Stimulated activated effector memory CD8-positive, alpha-beta T cell treated with anti-CD3 and anti-CD28 coated beads, Interleukin-12 subunit alpha, Interleukin-12 subunit beta, amount 100 ng/mL, for 72 hours (primary cell): ENCODE results near the gene GOLPH3.

Experiments used
- ATAC-seq: fragments of 150-1000 bp; cut with Tn5 transposase; 2 replicates; pipeline ENCODE4 v1.10.0; 2021
- DNase-seq, 2 donors: peaks; one replicate each; pipeline ENCODE4 v3.0.0; 2021 to 2022; ENCODE audit warnings: low spot score in 2 of 2
- H3K27ac Mint-ChIP-seq: one replicate; pipeline ENCODE4 v1.8.0; 2022; ENCODE audit warnings: mild to moderate bottlenecking, mixed read lengths
- H3K36me3 Mint-ChIP-seq: one replicate; pipeline ENCODE4 v1.8.0; 2022; ENCODE audit warnings: mild to moderate bottlenecking, mixed read lengths
- H3K4me1 Mint-ChIP-seq: one replicate; pipeline ENCODE4 v1.8.0; 2022; ENCODE audit warnings: mixed read lengths
- H3K4me3 Mint-ChIP-seq: one replicate; pipeline ENCODE4 v1.8.0; 2022; ENCODE audit warnings: mild to moderate bottlenecking, mixed read lengths
- H3K9me3 Mint-ChIP-seq: one replicate; pipeline ENCODE4 v1.8.0; 2022; ENCODE audit warnings: mixed read lengths

The GOLPH3 gene

DNA sequence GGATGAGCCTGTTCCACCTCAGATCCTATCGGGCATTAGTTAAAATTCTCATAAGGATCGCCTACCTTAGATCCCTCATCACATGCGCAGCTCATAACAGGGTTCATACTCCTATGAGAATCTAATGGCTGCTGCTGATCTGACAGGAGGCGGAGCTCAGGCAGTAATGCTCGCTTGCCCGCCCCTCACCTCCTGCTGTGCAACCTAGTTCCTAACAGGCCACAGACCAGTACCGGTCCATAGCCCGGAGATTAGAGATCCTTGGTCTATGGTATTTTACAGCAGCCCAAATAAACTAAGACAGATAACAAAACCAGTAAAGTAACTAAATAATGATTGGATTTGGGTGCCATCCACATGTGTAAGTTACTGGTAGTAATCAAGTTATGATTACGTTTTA, 17.5 kb downstream of the GOLPH3 start:
- DNase-seq, result no peak
- H3K27ac Mint-ChIP-seq, result no peak overlapping the region
- H3K9me3 Mint-ChIP-seq, result no peaks in the 10 kb centered on the region
- ATAC-seq, result no peak
- H3K4me3 Mint-ChIP-seq, result no peak overlapping the region
- H3K36me3 Mint-ChIP-seq, result peaks cover 59% of the 10 kb centered on the region
- peaks cover 36% of the 10 kb centered on the region for H3K4me1 Mint-ChIP-seq

DNA sequence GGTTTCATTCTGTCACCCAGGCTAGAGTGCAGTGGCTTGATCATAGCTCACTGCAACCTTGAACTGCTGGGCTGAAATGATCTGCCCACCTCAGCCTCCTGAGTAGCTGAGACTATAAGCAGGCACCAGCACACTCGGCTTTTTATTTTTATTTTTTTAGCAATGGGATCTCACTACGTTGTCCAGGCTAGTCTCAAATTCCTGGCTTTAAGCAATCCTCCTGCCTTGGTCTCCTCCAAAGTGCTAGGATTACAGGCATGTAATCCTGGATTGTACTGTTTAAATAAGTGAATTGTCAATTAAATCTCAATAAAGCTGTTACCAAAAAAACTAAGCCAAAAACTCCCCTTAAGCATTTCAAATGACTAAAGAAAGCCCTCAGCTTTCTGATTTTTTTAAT, 18.9 kb downstream of the GOLPH3 start:
- H3K9me3 Mint-ChIP-seq, result no peaks in the 10 kb centered on the region
- no peak for DNase-seq
- no peak overlapping the region for H3K27ac Mint-ChIP-seq
- no peak for ATAC-seq
- peaks cover 47% of the 10 kb centered on the region for H3K36me3 Mint-ChIP-seq
- peaks cover 30% of the 10 kb centered on the region for H3K4me1 Mint-ChIP-seq
- no peak overlapping the region for H3K4me3 Mint-ChIP-seq

DNA sequence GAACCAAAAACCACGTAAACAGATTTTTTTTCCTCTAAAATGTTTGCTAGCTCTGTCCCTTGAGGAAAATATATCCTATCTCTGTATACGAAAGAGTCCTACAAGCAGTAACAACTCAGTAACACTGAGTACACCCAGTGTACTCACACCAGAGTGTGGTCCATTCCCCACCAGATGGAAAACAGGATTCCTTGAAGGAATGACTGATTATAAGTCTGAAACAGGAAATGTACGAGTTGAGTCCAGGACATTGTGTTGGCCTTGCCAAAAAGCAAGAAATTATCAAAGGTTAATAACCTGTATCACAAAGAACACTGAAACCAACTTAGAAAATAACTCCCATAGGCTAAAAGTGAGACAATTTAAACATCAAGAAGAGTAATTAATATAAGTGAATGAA, 20.4 kb downstream of the GOLPH3 start:
- Mint-ChIP-seq H3K4me3 (no peak overlapping the region), H3K9me3 (no peaks in the 10 kb centered on the region), H3K27ac (no peak overlapping the region), H3K36me3 (peaks cover 53% of the 10 kb centered on the region), H3K4me1 (peaks cover 34% of the 10 kb centered on the region)
- DNase-seq (no peak), ATAC-seq (no peak)

DNA sequence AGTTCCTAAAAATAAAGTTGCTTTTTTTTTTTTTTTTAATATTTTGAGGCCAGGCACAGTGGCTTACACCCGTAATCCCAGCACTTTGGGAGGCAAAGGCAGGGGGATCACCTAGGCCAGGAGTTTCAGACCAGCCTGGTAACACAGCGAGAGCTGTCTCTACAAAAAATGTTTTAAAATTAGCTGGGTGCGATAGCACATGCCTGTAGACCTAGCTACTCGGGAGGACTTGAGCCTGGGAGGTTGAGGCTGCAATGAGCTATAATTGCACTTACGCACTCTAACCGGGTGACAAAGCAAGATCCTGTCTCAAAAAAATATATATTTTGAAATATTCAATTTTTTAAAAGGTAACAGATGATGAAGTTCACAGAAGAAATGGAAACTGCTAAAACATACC, 22.9 kb downstream of the GOLPH3 start:
- peaks cover 55% of the 10 kb centered on the region for H3K36me3 Mint-ChIP-seq
- H3K9me3 Mint-ChIP-seq, result no peaks in the 10 kb centered on the region
- H3K4me1 Mint-ChIP-seq, result peaks cover 43% of the 10 kb centered on the region
- ATAC-seq (no peak), DNase-seq (no peak)
- no peak overlapping the region for H3K4me3 Mint-ChIP-seq
- no peak overlapping the region for H3K27ac Mint-ChIP-seq

DNA sequence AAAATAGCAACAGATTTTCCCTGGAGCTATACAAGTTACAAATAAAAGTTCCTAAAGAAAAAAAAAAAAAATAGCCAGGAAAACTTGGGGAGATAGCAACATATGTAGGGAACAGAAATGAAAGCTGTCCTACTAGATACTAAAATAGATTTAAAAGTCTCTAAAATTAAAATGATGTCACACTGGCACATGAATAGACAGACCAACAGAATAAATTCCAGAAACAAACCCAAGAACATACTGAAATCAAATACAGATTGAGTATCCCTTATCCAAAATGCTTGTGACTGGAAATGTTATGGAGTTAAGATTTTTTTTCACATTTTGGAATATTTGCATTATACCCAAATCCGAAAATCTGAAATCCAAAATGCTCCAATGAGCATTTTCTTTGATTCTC, 23.8 kb downstream of the GOLPH3 start:
- Mint-ChIP-seq H3K27ac (no peak overlapping the region), H3K9me3 (no peaks in the 10 kb centered on the region), H3K4me1 (peaks cover 48% of the 10 kb centered on the region), H3K36me3 (peaks cover 53% of the 10 kb centered on the region), H3K4me3 (no peak overlapping the region)
- ATAC-seq, result no peak
- no peak for DNase-seq

DNA sequence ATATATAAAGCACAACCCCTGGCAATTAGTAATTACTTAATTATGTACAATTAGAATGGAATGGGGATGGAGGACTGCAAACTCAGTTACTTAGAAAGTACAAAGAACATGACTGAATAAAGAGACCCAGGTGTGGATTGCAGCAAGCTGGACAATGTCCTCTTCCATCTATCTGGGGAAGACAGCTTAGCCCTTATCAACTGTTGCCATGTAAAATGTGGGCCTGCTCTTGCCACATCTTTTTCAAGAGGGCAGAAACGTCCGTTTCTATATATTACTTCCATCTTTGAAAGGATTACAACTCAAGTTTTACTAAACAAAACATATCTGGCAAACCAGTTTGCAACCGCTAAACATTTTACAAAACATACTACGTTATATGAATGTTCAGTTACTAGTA, 26.2 kb downstream of the GOLPH3 start:
- DNase-seq (no peak), ATAC-seq (no peak)
- Mint-ChIP-seq H3K4me3 (no peak overlapping the region), H3K9me3 (no peaks in the 10 kb centered on the region), H3K4me1 (peaks cover 47% of the 10 kb centered on the region), H3K27ac (no peak overlapping the region), H3K36me3 (peaks cover 59% of the 10 kb centered on the region)

DNA sequence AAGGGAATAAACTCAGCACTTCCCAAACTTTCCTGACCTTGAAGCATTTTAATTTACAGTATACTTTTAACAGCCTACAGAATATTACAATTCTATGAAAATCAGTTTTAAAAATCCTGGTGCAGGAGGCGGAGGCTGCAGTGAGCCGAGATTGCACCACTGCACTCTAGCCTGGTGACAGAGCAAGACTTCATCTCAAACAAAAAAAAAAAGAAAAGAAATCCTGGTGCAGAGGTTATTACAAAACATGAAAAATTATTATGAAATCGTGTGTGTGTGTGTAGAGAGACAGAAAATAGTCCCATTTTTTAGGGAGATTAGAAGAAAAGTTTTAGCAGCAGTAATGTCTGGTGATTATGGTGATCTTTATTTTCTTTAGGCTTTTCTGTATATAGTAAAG, 26.9 kb downstream of the GOLPH3 start:
- ATAC-seq (no peak), DNase-seq (no peak)
- Mint-ChIP-seq H3K4me3 (no peak overlapping the region), H3K27ac (peak overlapping the region; percentile 42), H3K9me3 (no peaks in the 10 kb centered on the region), H3K4me1 (peaks cover 47% of the 10 kb centered on the region), H3K36me3 (peaks cover 53% of the 10 kb centered on the region)

DNA sequence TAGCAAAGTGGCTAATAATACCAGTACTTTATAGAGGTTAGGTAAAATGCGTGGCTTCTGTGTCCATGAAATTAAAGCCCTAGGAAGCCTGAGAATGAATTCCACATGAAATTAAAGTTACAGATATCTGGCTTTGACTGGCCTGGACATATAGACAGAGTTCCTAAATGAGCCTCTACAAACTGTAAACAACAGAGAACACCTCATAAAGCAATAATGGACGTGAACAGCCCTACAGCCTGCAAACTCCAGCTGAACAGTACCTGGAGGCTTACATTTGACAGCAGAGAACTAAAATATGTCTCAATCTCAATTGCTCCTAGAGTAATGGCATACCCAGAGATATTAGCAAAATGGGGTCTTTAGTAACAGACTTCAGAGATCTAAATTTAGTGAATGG, 28.7 kb downstream of the GOLPH3 start:
- H3K4me1 Mint-ChIP-seq, result peaks cover 36% of the 10 kb centered on the region
- peak overlapping the region; percentile 81 for H3K27ac Mint-ChIP-seq
- H3K36me3 Mint-ChIP-seq, result peaks cover 63% of the 10 kb centered on the region
- DNase-seq (no peak), ATAC-seq (no peak)
- no peak overlapping the region for H3K4me3 Mint-ChIP-seq
- H3K9me3 Mint-ChIP-seq, result no peaks in the 10 kb centered on the region

DNA sequence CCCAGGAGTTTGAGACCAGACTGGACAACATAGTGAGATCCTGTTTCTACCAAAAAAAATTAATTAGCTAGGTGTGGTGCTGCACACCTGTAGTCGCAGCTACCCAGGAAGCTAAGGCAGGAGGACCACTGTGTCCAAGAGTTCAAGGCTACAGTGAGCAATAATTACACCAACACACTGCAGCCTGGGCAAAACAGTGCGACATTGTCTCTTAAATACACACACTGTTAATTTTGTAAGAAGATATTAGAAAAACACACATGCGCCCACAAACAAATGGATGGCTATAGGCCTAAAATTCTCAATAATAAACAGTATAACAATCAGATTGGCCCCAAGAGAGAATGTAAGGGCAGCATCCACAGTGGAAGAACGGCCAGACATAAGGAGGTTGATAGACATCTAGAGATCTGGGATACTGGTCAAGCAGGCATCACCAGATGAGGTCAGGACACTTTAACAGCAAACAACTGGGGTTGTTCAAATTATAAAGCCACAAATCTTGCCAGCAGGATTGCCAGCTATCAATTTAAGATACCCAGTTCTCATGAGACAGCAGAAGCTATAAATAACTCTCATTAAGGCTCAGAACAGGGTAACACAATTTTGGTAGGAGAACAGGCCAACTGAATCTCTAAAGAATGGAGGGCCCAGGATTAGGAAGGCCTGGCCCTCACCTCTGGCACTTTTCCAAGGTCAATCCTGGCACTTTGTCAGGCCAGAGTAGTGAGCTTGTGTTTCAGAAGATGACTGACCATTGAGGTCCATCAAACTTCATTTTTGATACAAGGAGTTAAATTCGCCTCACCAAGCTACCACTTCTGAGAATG, 29.5 kb downstream of the GOLPH3 start:
- ATAC-seq (no peak), DNase-seq (no peak)
- H3K36me3 Mint-ChIP-seq, result peaks cover 66% of the 10 kb centered on the region
- H3K27ac Mint-ChIP-seq, result peak overlapping the region; percentile 81
- H3K4me3 Mint-ChIP-seq, result no peak overlapping the region
- H3K9me3 Mint-ChIP-seq, result no peaks in the 10 kb centered on the region
- peaks cover 39% of the 10 kb centered on the region for H3K4me1 Mint-ChIP-seq

DNA sequence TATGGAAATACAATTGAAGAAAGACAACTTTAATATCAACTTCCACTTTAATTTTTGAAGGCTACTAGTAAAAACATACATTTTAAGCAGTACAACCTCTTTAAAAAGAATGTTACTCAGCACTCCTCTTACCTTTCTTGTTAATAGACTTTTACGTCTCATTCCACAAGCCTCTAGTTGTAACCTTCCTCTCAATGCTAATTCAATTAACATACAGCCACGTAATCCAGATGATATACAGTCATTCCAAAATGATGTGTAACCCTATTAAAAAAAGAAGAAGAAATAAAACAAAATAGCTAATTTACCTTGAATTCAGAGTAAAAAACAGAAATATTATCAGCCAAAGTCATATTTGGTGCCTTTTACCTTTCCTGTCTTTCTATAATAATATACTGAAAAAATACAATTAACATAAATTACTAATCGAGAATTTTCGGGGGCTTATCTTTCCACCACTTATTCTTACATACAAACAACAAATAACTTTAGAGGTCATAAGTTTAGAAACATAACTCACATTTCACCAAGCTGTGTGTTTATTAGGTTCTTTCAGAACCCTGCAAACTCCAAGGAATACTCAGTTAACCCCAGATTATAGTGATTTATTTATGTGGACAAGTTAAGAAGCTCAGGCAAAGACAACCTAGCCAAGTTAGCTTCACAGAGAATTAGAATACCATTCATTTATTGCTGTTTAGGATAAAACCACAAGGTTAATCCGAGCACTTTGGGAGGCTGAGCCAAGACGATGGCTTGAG, 30.3 kb downstream of the GOLPH3 start:
- no peak overlapping the region for H3K4me3 Mint-ChIP-seq
- no peak overlapping the region for H3K27ac Mint-ChIP-seq
- peaks cover 39% of the 10 kb centered on the region for H3K4me1 Mint-ChIP-seq
- peaks cover 66% of the 10 kb centered on the region for H3K36me3 Mint-ChIP-seq
- no peak for DNase-seq
- H3K9me3 Mint-ChIP-seq, result no peaks in the 10 kb centered on the region
- ATAC-seq, result no peak

DNA sequence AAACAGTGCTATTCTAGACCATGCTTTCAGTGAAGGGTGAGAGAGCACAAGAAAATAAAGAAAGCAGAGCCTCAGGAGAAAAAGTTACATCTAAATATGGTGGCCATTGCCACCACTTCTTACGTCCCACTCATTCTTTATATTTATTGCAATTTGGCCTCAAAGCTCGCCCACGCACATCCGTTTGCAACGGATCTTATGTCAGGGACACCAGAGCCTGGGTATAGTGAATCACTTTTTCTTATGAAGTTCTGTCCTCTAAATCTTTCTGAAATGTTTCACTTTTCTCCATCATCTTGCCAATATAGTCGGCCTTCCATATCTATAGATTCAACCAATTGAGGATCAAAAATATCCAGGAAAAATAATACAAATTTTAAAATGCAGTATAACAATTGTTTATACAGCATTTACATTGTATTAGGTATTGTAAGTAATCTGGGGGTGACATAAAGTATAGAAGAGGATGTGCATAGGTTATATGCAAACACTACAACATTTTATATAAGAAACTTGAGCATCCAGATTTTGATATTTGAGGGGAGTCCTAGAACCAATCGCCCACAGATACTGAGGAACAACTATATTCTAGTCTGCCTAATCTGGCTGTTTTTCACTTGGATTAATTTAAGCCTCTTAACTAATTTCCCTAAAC, 35.2 kb downstream of the GOLPH3 start:
- Mint-ChIP-seq H3K4me1 (peaks cover 22% of the 10 kb centered on the region), H3K27ac (peak overlapping the region; percentile 78), H3K9me3 (no peaks in the 10 kb centered on the region), H3K4me3 (peak overlapping the region; percentile 18), H3K36me3 (peaks cover 87% of the 10 kb centered on the region)
- DNase-seq (peak; percentile 47 to 69), ATAC-seq (peak; percentile 98)

DNA sequence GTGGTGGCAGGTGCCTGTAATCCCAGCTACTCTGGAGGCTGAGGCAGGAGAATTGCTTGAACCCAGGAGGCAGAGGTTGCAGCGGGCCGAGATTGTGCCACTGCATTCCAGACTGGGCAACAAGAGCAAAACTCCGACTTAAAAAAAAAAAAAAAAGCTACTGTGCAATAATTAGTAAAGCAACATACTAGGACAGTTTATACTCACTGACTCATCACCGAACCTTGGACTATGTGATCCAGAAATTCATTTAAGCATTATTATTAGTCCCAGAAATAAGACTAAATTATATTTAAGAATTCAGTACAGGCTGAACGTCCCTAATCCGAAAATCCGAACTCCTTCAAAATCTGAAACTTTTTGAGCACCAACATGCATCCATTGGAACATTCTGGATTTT, 37.8 kb downstream of the GOLPH3 start:
- H3K36me3 Mint-ChIP-seq, result peaks cover 94% of the 10 kb centered on the region
- peaks cover 34% of the 10 kb centered on the region for H3K4me1 Mint-ChIP-seq
- no peak overlapping the region for H3K4me3 Mint-ChIP-seq
- H3K27ac Mint-ChIP-seq, result no peak overlapping the region
- no peak for DNase-seq
- H3K9me3 Mint-ChIP-seq, result no peaks in the 10 kb centered on the region
- no peak for ATAC-seq

DNA sequence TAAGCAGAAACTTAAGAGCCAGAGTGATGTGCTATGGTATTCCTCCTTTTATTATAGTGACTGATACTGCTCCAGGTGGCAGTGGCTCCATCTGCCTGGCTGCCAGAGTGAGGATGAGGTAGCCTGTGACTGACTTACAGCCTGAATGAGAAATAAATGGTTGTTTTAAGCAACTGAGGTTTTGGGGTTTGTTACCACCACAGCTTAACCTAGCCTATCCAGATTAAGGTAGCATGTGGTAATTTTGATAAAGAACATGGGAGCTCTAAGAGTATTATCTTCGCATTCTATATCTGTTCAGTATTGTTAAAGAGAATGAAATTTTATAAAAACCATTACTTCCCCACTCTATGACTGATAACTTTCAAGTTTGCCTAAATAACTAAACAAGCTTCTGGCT, 39.0 kb downstream of the GOLPH3 start:
- ATAC-seq (no peak), DNase-seq (no peak)
- no peaks in the 10 kb centered on the region for H3K9me3 Mint-ChIP-seq
- H3K27ac Mint-ChIP-seq, result peak overlapping the region; percentile 83
- H3K36me3 Mint-ChIP-seq, result peaks cover 94% of the 10 kb centered on the region
- no peak overlapping the region for H3K4me3 Mint-ChIP-seq
- H3K4me1 Mint-ChIP-seq, result peaks cover 47% of the 10 kb centered on the region

DNA sequence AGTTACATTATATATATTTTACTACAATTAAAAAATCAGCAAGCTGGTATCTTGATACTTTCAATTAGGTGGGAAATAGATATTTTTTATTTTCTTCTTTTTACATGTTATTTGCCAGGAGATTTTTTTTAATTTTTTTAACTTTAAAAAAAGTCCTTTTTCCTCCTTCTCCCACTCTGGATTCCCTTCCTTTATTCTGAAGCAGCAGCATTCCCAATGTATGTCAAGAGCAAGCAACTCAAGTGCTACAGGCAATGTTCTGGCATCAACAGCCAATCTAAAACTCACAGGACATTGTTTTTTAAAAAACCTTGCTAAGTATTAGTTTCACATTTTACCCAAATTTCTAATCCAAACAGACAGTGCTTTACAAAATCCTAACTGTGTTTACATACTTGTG, 41.4 kb downstream of the GOLPH3 start:
- H3K9me3 Mint-ChIP-seq, result no peaks in the 10 kb centered on the region
- peaks cover 99% of the 10 kb centered on the region for H3K36me3 Mint-ChIP-seq
- H3K27ac Mint-ChIP-seq, result peak overlapping the region; percentile 60
- DNase-seq (no peak), ATAC-seq (no peak)
- peaks cover 54% of the 10 kb centered on the region for H3K4me1 Mint-ChIP-seq
- no peak overlapping the region for H3K4me3 Mint-ChIP-seq

DNA sequence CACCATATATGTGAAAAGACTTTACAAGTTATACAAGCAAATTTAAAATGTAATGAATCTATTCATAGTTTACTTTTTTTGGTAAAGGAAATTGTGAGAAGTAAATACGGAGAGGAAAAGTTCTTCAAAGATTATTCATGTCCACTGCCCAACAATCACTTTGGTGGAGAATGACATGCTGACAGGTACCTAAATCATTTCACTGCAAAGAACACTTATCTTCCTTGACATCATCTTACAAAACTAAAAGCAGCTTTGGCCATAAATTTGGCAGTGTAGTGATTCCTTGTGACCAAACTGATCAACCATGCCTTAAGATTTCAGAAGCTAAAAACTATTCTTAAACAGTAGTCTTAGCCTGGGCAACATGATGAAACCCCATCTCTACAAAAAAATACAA, 42.5 kb downstream of the GOLPH3 start:
- no peaks in the 10 kb centered on the region for H3K9me3 Mint-ChIP-seq
- DNase-seq, result no peak
- peaks cover 59% of the 10 kb centered on the region for H3K4me1 Mint-ChIP-seq
- ATAC-seq, result no peak
- H3K36me3 Mint-ChIP-seq, result peaks cover 97% of the 10 kb centered on the region
- no peak overlapping the region for H3K4me3 Mint-ChIP-seq
- H3K27ac Mint-ChIP-seq, result no peak overlapping the region
